Globus pallidus (tissue), 1 donor: ENCODE measurements around the gene AP2A2.

ENCODE experiments used
- DNase-seq: peaks from one replicate; pipeline ENCODE4 v3.0.0-alpha.2; 2015; ENCODE audit warnings: low spot score

The AP2A2 gene

GRCh38 chr11:1059759-1060158, 134.1 kb downstream of the AP2A2 start:
- DNase-seq: no peak

- no peak for DNase-seq
These were observed 134.7 kb downstream of the AP2A2 start for GRCh38 chr11:1060410-1060809.

DNA sequence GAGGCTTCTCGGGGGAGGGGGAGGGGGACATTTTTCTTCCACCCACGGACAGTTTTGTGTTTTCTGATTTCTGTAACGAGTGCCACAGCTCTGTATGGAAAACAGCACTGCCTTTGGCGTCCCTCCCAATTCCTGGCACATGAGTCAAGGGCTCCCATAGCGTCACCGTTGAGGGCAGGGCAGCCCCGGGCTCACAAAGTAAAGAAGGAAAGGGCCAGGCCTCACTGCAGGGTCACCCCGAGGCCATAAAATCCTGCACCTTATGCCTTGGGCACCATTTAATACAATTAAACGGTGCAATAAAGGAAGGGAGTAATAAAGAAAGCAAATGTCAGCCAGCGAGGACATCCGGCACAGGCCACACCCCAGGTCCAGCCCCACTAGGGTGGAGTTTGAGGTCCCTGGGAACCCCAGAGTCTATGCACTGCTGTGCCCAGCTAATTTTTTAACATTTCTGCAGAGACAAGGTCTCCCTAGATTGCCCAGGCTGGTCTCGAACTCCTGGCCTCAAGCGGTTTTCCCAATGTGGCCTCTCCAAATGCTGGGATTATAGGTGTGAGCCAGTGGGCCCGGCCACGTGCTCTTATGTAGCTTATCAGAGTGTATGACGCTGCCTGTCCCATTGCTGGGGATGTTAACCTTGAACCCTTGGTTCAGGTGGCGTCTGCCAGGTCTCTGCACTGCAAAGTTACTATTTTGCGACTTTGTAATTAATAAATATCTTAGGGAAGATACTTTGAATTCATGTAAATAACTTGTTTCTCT, 135.4 kb downstream of the AP2A2 start:
- DNase-seq: no peak
